Panc1 (cell line): Measurements from ENCODE around the gene IGFN1.

Source experiments
- CTCF ChIP-seq: fragments of 450-650 bp; IDR thresholded peaks from 2 replicates; pipeline ENCODE4 v1.5.1; 2017; ENCODE audit warnings: mild to moderate bottlenecking
- POLR2AphosphoS5 ChIP-seq: IDR thresholded peaks from 2 replicates; pipeline ENCODE4 v1.6.1; 2012; ENCODE audit warnings: mild to moderate bottlenecking, low read depth, low read length, moderate library complexity

DNA sequence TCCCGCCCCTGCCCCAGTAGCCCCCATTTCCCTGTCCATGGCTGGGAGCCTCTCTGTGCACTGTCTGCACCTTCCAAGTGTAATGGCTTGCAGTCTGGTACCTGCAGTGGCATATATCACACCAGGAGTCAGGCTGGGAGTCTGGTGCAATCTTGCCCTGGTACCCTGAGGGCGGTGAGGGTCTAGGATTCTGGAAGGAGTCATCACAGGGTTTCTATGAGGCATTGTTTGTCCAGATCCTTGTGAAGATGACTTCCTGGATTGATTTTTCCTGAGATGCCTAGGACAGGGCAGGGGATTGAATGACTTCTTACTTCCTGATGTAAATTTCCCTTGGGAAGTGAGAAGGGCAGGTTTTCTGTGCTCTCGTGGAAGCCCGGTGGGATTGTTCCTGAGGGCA is 86.8 kb downstream of the IGFN1 start:
- TF ChIP-seq POLR2AphosphoS5 (no peak), CTCF (no peak)
